Tongue (tissue), 2 donors: ENCODE data around the gene MEIS2. TPM values are rescaled to one million over a fixed set of nuclear protein-coding genes. Genes with fewer than 3 reads are reported as not detected.
"Not testable (repeated sequence)": the region's sequence is repeated elsewhere in the genome, so short reads cannot be mapped to it uniquely, and the experiment has no call there.

Source experiments
- DNase-seq: peaks from one replicate; pipeline ENCODE4 v3.0.0-alpha.2; 2015
- total RNA-seq: library from RNA; depleted of rRNA; stranded (reverse); fragments of >200 nt; gene quantifications from one replicate; pipeline ENCODE4 v1.2.3, GENCODE V29; 2014

MEIS2 gene
- total RNA-seq, 1 donor from 2014 or later = 42.1 TPM

- DNase-seq = no peak
Observed at GRCh38 chr15:37004981-37005735, 95.2 kb downstream of the MEIS2 start.

- no peak for DNase-seq
Observed at GRCh38 chr15:37004373-37004869, 95.9 kb downstream of the MEIS2 start.

GRCh38 chr15:37002041-37002672 is 98.2 kb downstream of the MEIS2 start:
- no peak for DNase-seq

GRCh38 chr15:37001417-37001816 is 98.9 kb downstream of the MEIS2 start:
- no peak for DNase-seq

GRCh38 chr15:36999778-37000177 is 100.6 kb downstream of the MEIS2 start:
- no peak for DNase-seq

GRCh38 chr15:36996538-36997181 is 103.7 kb downstream of the MEIS2 start:
- DNase-seq = no peak

GRCh38 chr15:36996121-36996520 is 104.2 kb downstream of the MEIS2 start:
- no peak for DNase-seq

- no peak for DNase-seq
Observed at GRCh38 chr15:36994790-36995189, 105.6 kb downstream of the MEIS2 start.

GRCh38 chr15:36992454-36992853 is 107.9 kb downstream of the MEIS2 start:
- DNase-seq = no peak

- DNase-seq = no peak
Observed at GRCh38 chr15:36988947-36989346, 111.4 kb downstream of the MEIS2 start.

- no peak for DNase-seq
Observed at GRCh38 chr15:36982430-36982829, 117.9 kb downstream of the MEIS2 start.

GRCh38 chr15:36980281-36980680 is 120.1 kb downstream of the MEIS2 start:
- DNase-seq = not testable (repeated sequence)

GRCh38 chr15:36978625-36979024 is 121.7 kb downstream of the MEIS2 start:
- no peak for DNase-seq

- no peak for DNase-seq
Observed at GRCh38 chr15:36978126-36978525, 122.2 kb downstream of the MEIS2 start.

GRCh38 chr15:36977659-36978058 is 122.7 kb downstream of the MEIS2 start:
- no peak for DNase-seq

GRCh38 chr15:36972704-36973103 is 127.6 kb downstream of the MEIS2 start:
- DNase-seq = no peak

- DNase-seq = no peak
Observed at GRCh38 chr15:36970522-36970921, 129.8 kb downstream of the MEIS2 start.

- DNase-seq = no peak
Observed at GRCh38 chr15:36967929-36968328, 132.4 kb downstream of the MEIS2 start.

GRCh38 chr15:36966708-36967107 is 133.6 kb downstream of the MEIS2 start:
- DNase-seq = no peak

- DNase-seq = no peak
Observed at GRCh38 chr15:36965570-36966342, 134.6 kb downstream of the MEIS2 start.

- peak; percentile 44 for DNase-seq
Observed at GRCh38 chr15:36964626-36965025, 135.7 kb downstream of the MEIS2 start.

- no peak for DNase-seq
Observed at GRCh38 chr15:36961956-36962355, 138.4 kb downstream of the MEIS2 start.

GRCh38 chr15:36960947-36961227 is 139.5 kb downstream of the MEIS2 start:
- no peak for DNase-seq
